Tibial nerve (tissue), 4 donors: ENCODE measurements around the gene MAP4K4. TPM values are rescaled to one million over a fixed set of nuclear protein-coding genes. Genes with fewer than 3 reads are reported as not detected.
A peak's percentile ranks its signal among the peaks of the same experiment; 100 is the strongest.

ENCODE experiments used
- DNase-seq, 2 donors: peaks; one replicate each; pipeline ENCODE4 v3.0.0-alpha.2; 2019; ENCODE audit warnings: low spot score in 2 of 2
- H3K27ac ChIP-seq, 4 donors: fragments of 200-600 bp; sonication (generic) in 3 of 4; one replicate each; pipeline ENCODE4 v1.5.1; 2017 to 2019; ENCODE audit warnings: mild to moderate bottlenecking in 1 of 4
- H3K27me3 ChIP-seq, 2 donors: fragments of 200-600 bp; sonication (generic) in 1 of 2; one replicate each; pipeline versions ENCODE4 v1.5.1 to v1.6.0; 2017 to 2019
- H3K36me3 ChIP-seq, 3 donors: fragments of 200-600 bp; sonication (generic); one replicate each; pipeline ENCODE4 v1.5.1; 2018 to 2019
- H3K4me1 ChIP-seq, 4 donors: fragments of 200-600 bp; sonication (generic) in 3 of 4; one replicate each; pipeline ENCODE4 v1.5.1; 2017 to 2019
- H3K4me3 ChIP-seq, 4 donors: fragments of 200-600 bp; sonication (generic) in 3 of 4; one replicate each; pipeline ENCODE4 v1.5.1; 2017 to 2019; ENCODE audit warnings: mild to moderate bottlenecking in 1 of 4, moderate library complexity in 1 of 4
- H3K9me3 ChIP-seq, 4 donors: fragments of 200-600 bp; sonication (generic) in 3 of 4; one replicate each; pipeline ENCODE4 v1.5.1; 2017 to 2019
- EP300 ChIP-seq, 2 donors: sonication (generic); formaldehyde crosslinking; IDR thresholded peaks; one replicate each; pipeline ENCODE4 v1.6.1; 2017; ENCODE audit warnings: antibody characterized with exemption in 2 of 2, mild to moderate bottlenecking in 1 of 2
- POLR2A ChIP-seq, 2 donors: fragments of 450-650 bp; IDR thresholded peaks; one replicate each; pipeline ENCODE4 v1.6.1; 2017; ENCODE audit warnings: antibody characterized with exemption in 2 of 2, mild to moderate bottlenecking in 2 of 2, moderate library complexity in 2 of 2
- WGBS, 2 donors: methylation state at CpG; one replicate each; pipeline ENCODE4 v1.1.5; 2018; 5-methylcytosine and 5-hydroxymethylcytosine counted together
- total RNA-seq, 4 donors: library from RNA; depleted of rRNA; stranded (reverse); fragments of >200 nt; gene quantifications; one replicate each; pipeline ENCODE4 v1.1.0, GENCODE V29; 2016
- TF ChIP-seq, protein P1 (sequence below), 5 experiments: fragments of 200-600 bp in 3 of 5; fragments of 450-650 bp in 2 of 5; sonication (generic) in 3 of 5; IDR thresholded peaks; one replicate each; pipeline ENCODE4 v1.5.1; 2016 to 2019; ENCODE audit warnings: antibody characterized with exemption in 5 of 5, mild to moderate bottlenecking in 3 of 5, moderate library complexity in 2 of 5

The MAP4K4 gene
- total RNA-seq, 4 donors from 2014 or later: 78.0 to 85.7 (median 84.4) TPM

DNA sequence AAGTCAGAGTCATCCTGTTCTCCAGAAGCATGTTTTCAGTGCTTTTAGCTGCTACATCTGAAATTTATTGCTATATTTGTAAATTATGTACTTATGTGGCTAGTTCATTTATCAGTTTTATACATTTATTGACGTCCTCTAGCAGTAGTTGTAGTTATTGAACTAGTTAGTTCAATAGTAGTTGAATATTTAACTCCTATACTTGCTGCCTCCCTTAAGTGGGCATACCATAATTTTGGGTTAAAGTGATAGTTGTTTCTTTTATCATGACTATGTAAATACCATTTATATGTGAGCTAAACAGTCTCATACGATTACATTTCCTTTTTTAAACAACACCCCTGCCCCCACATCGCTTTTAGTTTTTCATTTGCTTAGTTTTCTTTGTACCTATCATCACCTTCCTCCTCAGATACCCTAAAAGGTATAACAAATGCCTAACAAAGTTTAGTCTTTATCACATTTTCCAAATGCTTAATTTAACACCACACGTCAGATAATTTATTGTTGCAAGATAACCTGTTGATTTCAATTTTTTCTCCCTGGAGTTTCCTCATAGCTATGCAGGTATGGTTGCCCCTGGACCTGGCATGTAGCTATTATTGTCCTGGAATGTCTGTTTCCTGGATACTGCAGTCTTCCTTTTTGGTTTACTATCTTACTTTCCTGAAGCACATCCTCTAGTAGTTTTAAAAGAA is 8.8 kb downstream of the MAP4K4 start:
- Histone ChIP-seq H3K27ac (no peak overlapping the region), H3K27me3 (no peaks in the 10 kb centered on the region), H3K4me1 (peaks cover 0 to 83% (median 50%) of the 10 kb centered on the region in 4 donors), H3K4me3 (no peak overlapping the region), H3K9me3 (no peaks in the 10 kb centered on the region), H3K36me3 (no peaks in the 10 kb centered on the region)
- whole genome bisulfite sequencing, 2 donors: 78 to 85% methylated on average over 4 of the region's 4 CpGs
- DNase-seq: no peak
- TF ChIP-seq POLR2A (IDR thresholded peaks at IDR 0.05): no peak
- TF ChIP-seq EP300 (IDR thresholded peaks at IDR 0.05): no peak
- TF ChIP-seq, protein P1, sequence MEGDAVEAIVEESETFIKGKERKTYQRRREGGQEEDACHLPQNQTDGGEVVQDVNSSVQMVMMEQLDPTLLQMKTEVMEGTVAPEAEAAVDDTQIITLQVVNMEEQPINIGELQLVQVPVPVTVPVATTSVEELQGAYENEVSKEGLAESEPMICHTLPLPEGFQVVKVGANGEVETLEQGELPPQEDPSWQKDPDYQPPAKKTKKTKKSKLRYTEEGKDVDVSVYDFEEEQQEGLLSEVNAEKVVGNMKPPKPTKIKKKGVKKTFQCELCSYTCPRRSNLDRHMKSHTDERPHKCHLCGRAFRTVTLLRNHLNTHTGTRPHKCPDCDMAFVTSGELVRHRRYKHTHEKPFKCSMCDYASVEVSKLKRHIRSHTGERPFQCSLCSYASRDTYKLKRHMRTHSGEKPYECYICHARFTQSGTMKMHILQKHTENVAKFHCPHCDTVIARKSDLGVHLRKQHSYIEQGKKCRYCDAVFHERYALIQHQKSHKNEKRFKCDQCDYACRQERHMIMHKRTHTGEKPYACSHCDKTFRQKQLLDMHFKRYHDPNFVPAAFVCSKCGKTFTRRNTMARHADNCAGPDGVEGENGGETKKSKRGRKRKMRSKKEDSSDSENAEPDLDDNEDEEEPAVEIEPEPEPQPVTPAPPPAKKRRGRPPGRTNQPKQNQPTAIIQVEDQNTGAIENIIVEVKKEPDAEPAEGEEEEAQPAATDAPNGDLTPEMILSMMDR (IDR thresholded peaks at IDR 0.05): no peak

- no peak overlapping the region for H3K27ac ChIP-seq
- H3K4me1 ChIP-seq: peaks cover 0 to 83% (median 52%) of the 10 kb centered on the region in 4 donors
- TF ChIP-seq, protein P1 (IDR thresholded peaks at IDR 0.05): no peak
- no peak for TF ChIP-seq EP300 (IDR thresholded peaks at IDR 0.05)
- TF ChIP-seq POLR2A (IDR thresholded peaks at IDR 0.05): no peak
Observed at GRCh38 chr2:101706819-101707177, 9.3 kb downstream of the MAP4K4 start.

GRCh38 chr2:101710036-101710435 is 12.5 kb downstream of the MAP4K4 start:
- H3K36me3 ChIP-seq: no peaks in the 10 kb centered on the region
- 59 to 71% methylated on average over 1 of the region's 1 CpG for WGBS, 2 donors
- H3K27me3 ChIP-seq: no peaks in the 10 kb centered on the region
- H3K4me3 ChIP-seq: no peak overlapping the region
- H3K9me3 ChIP-seq: no peaks in the 10 kb centered on the region
- H3K4me1 ChIP-seq: peaks cover 0 to 78% (median 49%) of the 10 kb centered on the region in 4 donors
- TF ChIP-seq EP300 (IDR thresholded peaks at IDR 0.05) (no peak), POLR2A (IDR thresholded peaks at IDR 0.05) (no peak)
- TF ChIP-seq, protein P1 (IDR thresholded peaks at IDR 0.05): no peak
- peak overlapping the region in 3 of 4 donors; percentile 11 to 47 (median 31) for H3K27ac ChIP-seq
- DNase-seq: no peak

More at GRCh38 chr2:101706819-101707177, 9.3 kb downstream of the MAP4K4 start:
- H3K36me3 ChIP-seq: no peaks in the 10 kb centered on the region
- no peak overlapping the region for H3K4me3 ChIP-seq
- 59 to 63% methylated on average over 1 of the region's 1 CpG for WGBS, 2 donors
- no peaks in the 10 kb centered on the region for H3K27me3 ChIP-seq
- H3K9me3 ChIP-seq: no peaks in the 10 kb centered on the region
- no peak for DNase-seq

- no peak for DNase-seq
- no peaks in the 10 kb centered on the region for H3K9me3 ChIP-seq
- peak overlapping the region in 3 of 4 donors; percentile 11 to 47 (median 31) for H3K27ac ChIP-seq
- H3K36me3 ChIP-seq: no peaks in the 10 kb centered on the region
- H3K4me1 ChIP-seq: peaks cover 0 to 78% (median 48%) of the 10 kb centered on the region in 4 donors
- TF ChIP-seq EP300 (IDR thresholded peaks at IDR 0.05) (no peak), POLR2A (IDR thresholded peaks at IDR 0.05) (no peak)
- TF ChIP-seq, protein P1 (IDR thresholded peaks at IDR 0.05): no peak
- H3K4me3 ChIP-seq: no peak overlapping the region
- WGBS, 2 donors: 43 to 44% methylated on average over 7 of the region's 7 CpGs
- H3K27me3 ChIP-seq: no peaks in the 10 kb centered on the region
Observed at GRCh38 chr2:101710471-101711318, 13.2 kb downstream of the MAP4K4 start.

DNA sequence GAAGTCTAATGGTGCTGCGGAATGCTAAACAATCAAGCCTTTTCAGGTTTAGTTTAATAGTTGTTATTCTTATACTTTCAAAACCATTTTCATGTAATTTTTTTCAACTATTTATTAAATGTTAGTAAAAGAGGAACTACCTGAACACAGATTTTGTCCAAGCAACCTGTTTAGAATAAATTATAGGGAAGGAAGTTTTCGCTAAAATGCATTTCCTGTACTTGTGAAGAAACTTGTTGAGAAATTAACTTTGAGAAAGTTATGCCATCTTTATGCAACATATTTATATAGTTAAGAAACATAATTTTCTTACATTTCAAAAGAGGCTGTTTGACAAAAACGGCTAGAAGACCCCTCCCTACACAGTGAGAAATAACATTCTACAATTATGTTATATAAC is 16.6 kb downstream of the MAP4K4 start:
- DNase-seq: no peak
- H3K4me1 ChIP-seq: peaks cover 0 to 82% (median 45%) of the 10 kb centered on the region in 4 donors
- H3K9me3 ChIP-seq: no peaks in the 10 kb centered on the region
- TF ChIP-seq EP300 (IDR thresholded peaks at IDR 0.05): no peak
- no peak for TF ChIP-seq POLR2A (IDR thresholded peaks at IDR 0.05)
- TF ChIP-seq, protein P1 (IDR thresholded peaks at IDR 0.05): no peak
- no peak overlapping the region for H3K4me3 ChIP-seq
- no peaks in the 10 kb centered on the region for H3K27me3 ChIP-seq
- H3K27ac ChIP-seq: peak overlapping the region in 1 of 4 donors; percentile 18
- H3K36me3 ChIP-seq: no peaks in the 10 kb centered on the region
- 70 to 74% methylated on average over 3 of the region's 3 CpGs for WGBS, 2 donors
